Measurements from ENCODE around the gene CHN1.

CHN1 gene

DNA sequence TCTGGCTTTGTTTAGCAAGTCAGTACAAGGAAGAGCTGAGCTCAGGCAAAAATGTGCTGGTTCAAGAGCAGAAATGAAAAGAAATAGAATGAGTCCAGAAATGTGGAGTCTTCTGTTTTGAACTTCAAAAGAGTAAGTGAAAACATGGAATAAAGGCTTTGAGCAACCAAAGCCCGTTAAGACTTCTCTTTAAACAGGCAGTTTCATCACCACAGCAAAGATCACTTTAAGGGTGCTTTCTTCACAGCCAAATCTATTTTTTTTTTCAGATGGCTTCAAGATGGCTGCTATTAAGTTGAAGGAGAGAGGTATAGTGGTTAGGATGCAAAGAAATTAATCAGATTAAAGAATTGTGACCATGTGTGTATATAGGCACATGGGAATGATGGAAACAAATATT lies 238.9 kb downstream of the CHN1 start:
- intact Hi-C loops (cut with DNase I), result no loop called here
- no peak for DNase-seq

DNA sequence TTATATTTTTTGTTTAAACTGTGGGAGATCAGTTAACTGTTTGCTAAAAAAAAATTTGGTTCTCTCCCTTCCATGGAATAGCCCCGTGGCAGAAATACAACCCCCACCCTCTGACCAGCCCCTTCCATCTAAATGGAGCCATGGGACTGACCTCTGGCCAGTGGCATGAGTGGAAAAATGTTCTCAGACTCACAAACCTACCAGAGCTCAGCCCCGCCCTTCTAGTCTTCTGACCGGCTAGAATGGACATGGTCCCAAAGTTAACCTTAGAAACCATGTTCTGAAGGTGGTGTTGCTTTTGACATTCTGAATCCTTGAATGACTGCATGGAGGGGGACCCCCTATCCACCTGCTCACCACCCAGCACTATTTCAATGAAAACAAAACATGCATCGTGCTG lies 239.6 kb downstream of the CHN1 start:
- intact Hi-C loops (cut with DNase I), result no loop called here
- no peak for DNase-seq

DNA sequence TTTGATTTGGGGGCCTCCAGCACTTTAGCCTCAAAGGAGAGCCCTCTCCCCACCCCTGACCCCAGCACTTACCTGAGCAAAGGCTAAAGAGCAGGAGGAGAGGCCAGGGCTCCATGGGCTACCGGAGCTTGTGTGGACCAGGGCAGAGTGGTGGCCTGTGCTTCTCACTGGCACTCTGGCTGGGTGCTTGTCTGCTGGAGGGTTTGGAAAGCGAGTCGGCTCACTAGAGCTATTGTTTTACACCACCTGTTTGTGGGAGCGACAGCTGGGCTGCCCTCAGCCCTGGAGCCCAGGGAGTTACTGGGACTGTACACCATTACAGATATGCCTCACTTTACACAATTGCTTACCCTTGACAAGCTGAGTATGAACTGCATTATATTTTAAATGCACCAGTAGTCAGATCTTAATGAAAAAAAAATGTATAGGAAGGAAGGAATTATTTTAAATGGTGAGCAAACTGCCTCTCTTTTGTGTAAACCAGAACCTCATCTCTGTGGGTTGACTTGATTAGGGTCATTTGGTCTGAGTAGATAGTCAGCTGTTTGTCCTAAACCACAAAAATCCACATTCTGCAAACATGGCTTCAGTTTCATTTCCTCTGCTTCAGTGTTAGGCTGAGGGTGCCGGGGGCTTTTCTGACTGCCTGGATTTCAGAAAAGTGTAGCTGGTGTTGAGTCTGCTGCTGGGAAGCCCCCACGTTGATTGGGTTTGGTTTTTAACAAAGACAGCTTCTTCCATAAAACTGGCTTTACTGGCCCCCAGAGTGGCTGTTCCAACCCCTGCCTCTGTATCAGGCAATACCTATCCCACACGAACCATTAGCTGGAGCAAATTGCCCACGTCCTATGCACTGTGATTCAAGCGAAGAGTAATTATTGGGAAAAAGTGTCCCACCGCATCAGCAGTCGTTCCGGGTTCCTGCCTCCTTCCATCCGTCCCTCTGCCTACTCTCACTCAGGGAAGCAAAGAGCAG lies 240.6 kb downstream of the CHN1 start, which contains the start of gene CHRNA1:
Gene CHRNA1 (minus strand): TSS at position 193 of the 976 bp plus-strand sequence. CDS start 78 bp downstream, at position 115.
- peak in 1 of 42 donors; percentile 30 for DNase-seq
- intact Hi-C loops (cut with DNase I), result no loop called here

DNA sequence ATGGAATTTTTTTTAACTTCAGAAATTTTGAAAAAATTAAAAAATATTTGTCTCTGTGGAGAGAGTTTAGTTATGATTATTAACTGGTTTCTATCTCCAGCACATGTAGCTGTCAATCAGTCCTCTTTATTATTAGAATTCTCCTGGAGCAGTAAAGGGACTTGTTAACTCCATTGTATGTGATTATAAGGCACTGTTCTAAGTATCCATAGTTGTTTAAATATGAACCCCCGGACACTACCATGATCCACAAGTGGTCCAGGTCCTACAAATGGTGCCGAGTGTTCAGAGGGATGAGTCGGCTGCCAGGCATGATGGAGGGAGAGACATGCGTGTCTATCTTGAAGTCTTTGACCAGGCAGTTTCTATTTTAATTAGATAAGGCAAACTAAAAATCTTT lies 241.4 kb downstream of the CHN1 start:
- no peak for DNase-seq
- intact Hi-C loops (cut with DNase I), result no loop called here

DNA sequence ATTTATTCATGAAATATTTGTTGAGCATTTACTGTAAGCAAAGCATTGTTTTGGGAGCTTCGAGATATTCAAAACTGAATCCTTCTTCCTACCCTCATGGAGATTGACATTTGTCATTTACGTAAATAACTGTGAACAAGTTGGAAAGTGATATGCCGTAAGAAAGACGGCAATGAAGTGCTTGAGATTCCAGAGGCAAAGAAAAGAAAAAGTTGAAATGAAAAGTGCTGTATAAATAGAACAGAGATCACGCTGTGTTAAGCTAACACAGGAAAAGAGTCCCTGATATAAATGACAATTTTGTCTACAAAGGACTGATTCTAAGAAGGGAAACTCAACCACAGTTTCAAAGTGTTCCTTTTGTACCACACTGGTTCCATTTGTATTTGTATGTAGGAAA lies 242.7 kb downstream of the CHN1 start:
- no peak for DNase-seq
- intact Hi-C loops (cut with DNase I), result no loop called here

DNA sequence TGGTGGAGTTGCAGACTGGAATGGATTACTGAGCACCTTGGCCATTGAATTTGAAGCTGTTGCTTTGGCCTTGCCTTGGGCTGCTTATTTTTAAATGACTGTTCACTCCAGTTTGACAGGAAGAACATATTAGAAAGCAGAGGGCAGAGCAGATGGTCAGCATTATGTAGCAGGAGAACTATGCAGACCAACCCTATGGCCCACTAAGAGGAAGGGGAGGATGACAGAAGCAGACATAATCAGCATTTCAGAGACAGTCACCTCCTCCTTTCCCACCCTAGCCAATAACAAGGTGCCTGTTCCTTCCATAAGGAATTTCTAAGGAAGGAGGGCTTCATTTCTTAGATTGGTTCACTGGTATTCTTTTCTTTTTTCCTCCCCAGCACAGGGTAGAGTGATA lies 243.3 kb downstream of the CHN1 start:
- intact Hi-C loops (cut with DNase I), result no loop called here
- no peak for DNase-seq

DNA sequence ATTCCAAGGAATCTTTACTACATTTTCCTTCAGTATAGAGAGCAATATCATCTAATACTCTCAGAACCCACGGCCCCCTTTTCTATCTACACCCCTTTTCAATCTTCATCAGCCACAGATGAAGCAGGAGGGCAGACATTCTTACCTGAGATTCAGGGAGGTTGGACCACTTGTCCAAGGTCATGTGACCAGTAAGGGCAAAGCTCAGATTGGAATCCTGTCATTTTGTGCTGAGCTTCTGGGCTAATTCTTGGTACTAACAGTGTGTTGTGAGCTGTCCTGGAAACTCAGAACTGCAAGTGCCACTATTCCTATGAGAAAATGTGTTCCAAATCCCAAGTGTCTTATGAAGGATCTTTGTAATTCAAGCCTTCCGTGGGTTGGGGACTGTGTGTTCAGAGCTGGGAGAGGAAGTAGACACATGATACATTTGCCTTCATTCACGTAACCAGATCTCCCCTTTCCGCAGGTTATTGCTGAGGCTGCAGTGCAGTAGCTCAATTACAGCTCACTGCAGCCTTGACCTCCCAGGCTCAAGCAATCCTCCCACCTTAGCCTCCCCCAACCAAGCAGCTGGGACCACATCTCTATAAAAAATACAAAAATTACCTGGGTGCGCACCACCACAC lies 244.2 kb downstream of the CHN1 start:
- intact Hi-C loops (cut with DNase I), result no loop called here
- no peak for DNase-seq

DNA sequence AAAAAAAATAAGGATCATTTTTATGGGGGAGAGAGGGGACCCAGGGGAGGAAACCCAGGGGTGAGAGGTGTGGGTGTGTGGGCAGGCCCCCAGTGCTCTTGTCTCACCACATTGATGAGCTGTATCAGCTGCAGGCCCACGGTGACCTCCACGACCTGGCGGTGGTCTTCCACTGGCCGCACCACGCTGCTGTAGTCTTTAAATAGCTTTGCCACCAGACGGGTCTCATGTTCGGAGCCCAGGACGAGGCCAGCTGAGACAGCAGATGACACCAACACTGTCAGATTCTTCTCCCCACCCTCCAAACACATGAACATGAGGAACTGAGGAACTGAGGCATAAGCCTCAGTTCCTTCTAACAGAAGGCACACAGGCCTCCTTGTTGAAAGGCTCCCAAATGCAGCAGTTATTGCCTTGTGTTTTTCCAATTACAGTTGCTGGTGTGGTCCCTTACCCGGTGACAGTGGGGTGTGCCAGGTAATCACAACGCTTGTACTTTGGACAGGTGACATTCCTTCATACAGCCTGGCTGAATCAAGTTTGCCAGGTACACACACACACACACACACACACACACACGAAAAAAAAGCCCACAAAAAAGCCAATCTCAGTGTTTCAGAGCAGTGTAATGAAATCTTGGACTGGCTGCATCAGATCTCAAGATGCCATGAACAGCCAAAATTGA lies 245.7 kb downstream of the CHN1 start:
- no peak for DNase-seq
- intact Hi-C loops (cut with DNase I), result no loop called here

DNA sequence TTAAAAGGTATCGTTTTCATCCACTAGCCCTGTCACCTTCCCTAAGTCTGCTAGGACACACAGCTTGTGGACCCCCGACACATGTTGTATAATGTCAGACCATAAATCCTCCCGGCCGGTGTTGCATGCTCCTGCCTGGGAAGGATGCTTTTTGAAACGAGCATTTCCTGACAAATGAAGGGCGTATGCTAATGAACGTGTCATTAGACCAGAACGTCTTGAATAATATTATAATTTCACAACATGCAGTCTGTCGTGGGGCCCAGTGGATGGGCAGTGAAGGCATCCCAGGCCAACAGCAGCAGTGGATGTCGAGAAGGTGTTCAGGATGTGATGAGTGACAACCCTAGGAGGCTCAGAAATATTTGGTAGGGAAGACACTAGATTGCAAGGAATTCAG lies 248.4 kb downstream of the CHN1 start:
- no peak for DNase-seq
- intact Hi-C loops (cut with DNase I), result no loop called here

DNA sequence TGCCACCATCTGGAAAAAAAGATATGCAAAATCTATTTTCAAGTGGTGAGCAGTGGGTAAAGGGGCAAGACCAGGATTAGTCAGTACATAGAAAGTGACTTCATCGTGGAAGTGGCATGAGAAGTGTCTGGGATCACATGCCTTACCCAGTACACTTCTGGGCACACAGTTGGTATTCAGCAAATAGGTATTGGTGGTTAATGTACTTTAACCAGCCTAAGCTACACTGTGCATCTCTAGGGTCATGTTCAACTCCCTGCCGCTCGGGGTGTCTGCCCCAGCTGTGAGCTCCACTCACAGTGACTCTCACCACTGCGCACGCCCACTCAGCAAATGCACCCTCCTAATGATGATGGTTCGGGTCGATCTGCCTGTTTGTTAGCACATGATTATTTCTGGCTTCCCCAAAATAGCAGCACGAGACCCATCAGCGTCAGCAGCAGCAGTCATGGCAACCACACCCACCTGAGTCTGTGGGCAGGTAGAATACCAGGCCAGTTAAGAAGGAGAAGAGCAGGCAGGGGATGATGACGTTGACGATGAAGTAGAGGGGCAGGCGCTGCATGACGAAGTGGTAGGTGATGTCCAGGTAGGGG lies 252.0 kb downstream of the CHN1 start:
- peak; percentile 34 to 86 (median 66) for DNase-seq
- intact Hi-C loops (cut with DNase I), result no loop called here

DNA sequence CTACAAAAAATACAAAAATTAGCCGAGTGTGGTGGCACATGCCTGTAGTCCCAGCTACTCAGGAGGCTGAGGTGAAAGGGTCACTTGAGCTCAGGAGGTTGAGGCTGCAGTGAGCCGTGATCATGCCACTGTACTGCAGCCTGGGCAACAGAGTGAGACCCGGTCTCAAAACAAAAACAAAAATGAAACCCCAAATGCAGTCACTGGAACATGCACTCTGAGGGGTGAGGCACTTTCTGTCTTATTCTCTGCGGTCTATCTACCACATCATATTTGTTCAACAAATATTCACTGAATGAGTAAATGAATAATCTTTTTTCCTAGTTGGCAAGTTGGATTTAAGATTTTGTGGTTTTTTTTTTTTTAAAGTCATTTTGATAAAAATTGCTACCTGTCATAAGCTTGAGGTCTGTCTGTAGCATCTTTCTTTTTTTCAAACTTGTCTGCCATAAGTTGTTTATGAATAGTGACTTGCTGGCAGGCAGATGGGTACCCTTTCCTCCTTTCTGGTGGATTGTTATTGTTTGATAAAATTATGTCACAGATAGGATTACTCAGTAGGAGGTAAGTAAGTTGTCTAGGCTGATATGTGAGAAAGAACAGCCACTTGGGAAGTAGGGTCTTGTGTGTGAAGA lies 252.7 kb downstream of the CHN1 start:
- intact Hi-C loops (cut with DNase I), result no loop called here
- no peak for DNase-seq

DNA sequence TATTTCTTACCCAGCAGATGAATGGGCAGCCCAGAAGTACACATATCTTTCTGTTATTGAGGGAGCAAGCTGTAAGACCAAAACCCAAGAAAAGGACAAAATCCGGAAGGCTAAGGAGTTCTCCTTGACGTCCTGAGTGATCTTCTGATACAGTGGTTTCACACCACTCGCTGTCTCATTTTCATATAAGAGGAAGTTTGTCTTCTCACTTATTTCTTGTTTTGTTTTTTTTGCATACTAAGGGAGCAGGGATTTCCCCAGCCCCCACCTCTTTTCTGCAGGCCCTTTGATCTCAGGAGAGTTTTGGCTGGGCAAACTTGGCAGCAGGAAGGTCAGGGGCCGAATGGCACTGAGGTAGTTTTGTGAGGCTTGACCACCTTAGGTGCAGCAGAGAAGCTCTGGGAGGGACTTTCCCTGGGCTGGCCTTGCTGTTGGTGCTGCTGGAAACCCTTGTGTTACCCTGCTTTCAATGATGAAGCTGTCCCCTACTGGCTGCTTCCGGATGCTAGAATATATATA lies 254.2 kb downstream of the CHN1 start:
- DNase-seq, result no peak
- intact Hi-C loops (cut with DNase I), result no loop called here

DNA sequence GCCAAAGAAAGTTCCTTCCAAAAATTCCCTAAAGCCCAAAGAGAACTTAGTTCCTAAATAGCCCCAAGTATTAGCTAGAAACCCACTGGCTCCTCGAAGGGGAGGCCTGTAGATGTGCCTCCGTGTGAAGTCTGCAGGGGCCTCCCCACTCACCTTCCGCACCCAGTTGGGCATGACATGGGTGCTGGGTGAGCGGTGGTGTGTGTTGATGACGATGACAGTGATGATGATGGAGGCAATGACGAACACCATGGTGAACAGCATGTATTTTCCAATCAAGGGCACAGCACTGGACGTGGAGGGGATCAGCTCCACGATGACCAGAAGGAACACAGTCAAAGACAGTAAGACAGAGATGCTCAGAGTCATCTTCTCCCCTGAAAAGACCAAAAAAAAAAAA lies 255.4 kb downstream of the CHN1 start:
- intact Hi-C loops (cut with DNase I), result no loop called here
- DNase-seq, result no peak

DNA sequence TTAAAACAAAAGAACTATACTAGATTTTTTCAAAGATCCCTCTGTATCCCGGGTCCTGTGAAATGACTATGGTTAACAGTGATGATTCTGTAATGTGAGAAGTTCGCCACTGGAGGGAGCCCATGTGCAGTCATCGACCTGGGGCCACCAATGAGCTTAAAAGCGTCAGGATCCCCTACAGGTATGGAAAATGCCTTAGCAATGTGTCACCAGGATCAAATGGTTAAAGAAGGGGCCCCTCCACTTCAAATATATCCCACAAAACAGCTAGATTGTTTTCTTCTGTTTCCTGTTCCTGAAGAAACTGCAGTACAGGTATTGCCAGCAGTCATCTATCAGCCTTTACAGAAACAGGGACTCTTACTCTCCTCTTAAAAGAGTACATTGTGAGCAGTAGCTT lies 256.2 kb downstream of the CHN1 start:
- intact Hi-C loops (cut with DNase I), result no loop called here
- DNase-seq, result peak; percentile 50 to 92 (median 80)
